ENCODE measurements around the gene DNTT.

DNTT gene

DNA sequence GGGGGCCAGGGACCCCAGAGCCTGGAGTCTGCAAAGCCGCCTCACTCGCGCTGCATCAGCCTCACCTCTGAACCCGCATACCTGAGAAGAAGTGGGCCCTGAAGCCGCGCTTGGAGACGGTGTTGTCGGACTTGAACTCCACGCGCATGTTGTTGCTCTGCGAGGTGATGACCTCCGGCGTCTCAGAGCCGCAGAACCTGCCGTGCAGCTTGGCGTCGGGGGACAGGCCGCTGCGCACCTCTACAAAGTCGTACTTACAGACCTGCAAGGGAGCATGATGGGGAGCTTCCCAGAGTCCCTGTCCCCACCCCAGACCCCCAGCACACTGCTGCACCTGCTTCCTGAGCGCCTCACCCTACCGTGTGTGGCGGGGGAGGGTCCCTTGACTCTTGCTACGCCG is 80.3 kb downstream of the DNTT start:
- Histone ChIP-seq H3K4me1 (ENCODE audit: control insufficient read depth in 1 of 2, insufficient read depth in 2 of 2, low read length in 2 of 2) (no peaks in the 10 kb centered on the region), H3K27me3 (ENCODE audit: low read depth, low read length) (no peaks in the 10 kb centered on the region), H3K9me3 (ENCODE audit: control insufficient read depth in 1 of 2, low read length in 2 of 2) (no peaks in the 10 kb centered on the region), H3K27ac (ENCODE audit: low read length) (no peak overlapping the region), H3K36me3 (ENCODE audit: control insufficient read depth in 1 of 2, insufficient read depth in 2 of 2, low read length in 2 of 2) (no peaks in the 10 kb centered on the region), H3K4me3 (ENCODE audit: low read depth in 1 of 2, low read length in 2 of 2) (no peak overlapping the region)

DNA sequence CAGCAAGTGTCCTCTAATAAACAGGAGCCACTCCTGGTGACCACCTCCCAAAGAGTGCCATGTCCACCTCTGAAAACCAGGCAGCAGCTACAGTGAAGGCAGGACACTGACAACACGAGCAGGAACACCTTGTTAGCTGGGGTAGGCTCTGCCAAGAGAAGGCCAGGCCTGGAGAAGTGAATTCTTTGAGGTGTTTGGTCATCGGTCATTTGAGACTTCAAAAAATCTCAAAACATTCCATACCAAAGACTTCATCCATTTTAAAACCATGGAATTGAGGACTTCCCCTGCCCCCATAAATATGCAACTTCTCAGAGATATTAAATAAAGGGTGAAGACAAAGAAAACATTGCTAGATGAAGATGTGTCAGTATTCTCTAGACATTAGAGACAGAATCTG is 82.9 kb downstream of the DNTT start:
- Histone ChIP-seq H3K27ac (ENCODE audit: low read length) (no peak overlapping the region), H3K4me3 (ENCODE audit: low read depth in 1 of 2, low read length in 2 of 2) (no peak overlapping the region), H3K36me3 (ENCODE audit: control insufficient read depth in 1 of 2, insufficient read depth in 2 of 2, low read length in 2 of 2) (no peaks in the 10 kb centered on the region), H3K4me1 (ENCODE audit: control insufficient read depth in 1 of 2, insufficient read depth in 2 of 2, low read length in 2 of 2) (no peaks in the 10 kb centered on the region), H3K27me3 (ENCODE audit: low read depth, low read length) (no peaks in the 10 kb centered on the region), H3K9me3 (ENCODE audit: control insufficient read depth in 1 of 2, low read length in 2 of 2) (no peaks in the 10 kb centered on the region)

DNA sequence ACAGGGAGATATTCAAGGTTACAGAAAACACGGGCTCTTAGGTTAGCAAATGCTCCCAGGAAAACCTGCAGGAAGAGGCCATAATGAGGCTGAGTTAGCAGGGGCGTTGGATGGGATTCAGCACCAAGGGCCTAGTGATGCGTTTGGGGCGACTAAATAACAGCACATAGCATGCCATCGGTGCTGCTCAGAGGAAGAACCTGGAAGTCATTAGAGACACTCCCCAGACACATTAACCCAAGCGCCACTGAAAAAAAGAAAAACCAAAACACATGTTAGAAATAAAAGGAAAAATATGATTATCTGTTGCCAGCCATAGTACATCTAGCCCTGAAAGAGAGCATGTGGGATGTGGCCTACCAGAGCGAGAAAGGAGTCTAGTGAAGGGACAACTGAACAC is 83.4 kb downstream of the DNTT start:
- Histone ChIP-seq H3K36me3 (ENCODE audit: control insufficient read depth in 1 of 2, insufficient read depth in 2 of 2, low read length in 2 of 2) (no peaks in the 10 kb centered on the region), H3K27ac (ENCODE audit: low read length) (no peak overlapping the region), H3K27me3 (ENCODE audit: low read depth, low read length) (no peaks in the 10 kb centered on the region), H3K4me3 (ENCODE audit: low read depth in 1 of 2, low read length in 2 of 2) (no peak overlapping the region), H3K4me1 (ENCODE audit: control insufficient read depth in 1 of 2, insufficient read depth in 2 of 2, low read length in 2 of 2) (no peaks in the 10 kb centered on the region), H3K9me3 (ENCODE audit: control insufficient read depth in 1 of 2, low read length in 2 of 2) (no peaks in the 10 kb centered on the region)

Data from muscle layer of duodenum (tissue), 2 donors.